ENCODE data around the gene RDH13.
"Not testable (repeated sequence)": the region's sequence is repeated elsewhere in the genome, so short reads cannot be mapped to it uniquely, and the experiment has no call there.

The RDH13 gene

DNA sequence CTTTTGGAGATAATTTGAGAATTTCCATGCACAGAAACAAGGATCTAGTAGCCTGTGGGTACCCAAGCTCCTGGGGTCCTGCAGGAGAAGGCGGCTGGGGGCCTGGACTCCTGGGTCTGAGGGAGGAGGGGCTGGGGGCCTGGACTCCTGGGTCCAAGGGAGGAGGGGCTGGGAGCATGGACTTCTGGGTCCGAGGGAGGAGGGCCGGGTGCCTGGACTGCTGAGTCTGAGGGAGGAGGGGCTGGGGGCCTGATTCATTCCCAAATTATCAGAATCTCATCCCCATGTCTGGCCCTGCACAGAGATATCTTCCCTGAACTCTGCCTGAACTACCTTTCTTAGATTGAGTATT is 520 bp upstream of the RDH13 start:
- DNase-seq (ENCODE audit: extremely low read depth, low read depth): no peak
- no peak for TF ChIP-seq CTCF (IDR thresholded peaks at IDR 0.05; ENCODE audit: low read depth, low read length, missing control alignments)
- no peak overlapping the region; the same call in 1 of the 2 replicates for H3K4me3 ChIP-seq (replicated peaks; ENCODE audit: low read depth, low read length)

DNA sequence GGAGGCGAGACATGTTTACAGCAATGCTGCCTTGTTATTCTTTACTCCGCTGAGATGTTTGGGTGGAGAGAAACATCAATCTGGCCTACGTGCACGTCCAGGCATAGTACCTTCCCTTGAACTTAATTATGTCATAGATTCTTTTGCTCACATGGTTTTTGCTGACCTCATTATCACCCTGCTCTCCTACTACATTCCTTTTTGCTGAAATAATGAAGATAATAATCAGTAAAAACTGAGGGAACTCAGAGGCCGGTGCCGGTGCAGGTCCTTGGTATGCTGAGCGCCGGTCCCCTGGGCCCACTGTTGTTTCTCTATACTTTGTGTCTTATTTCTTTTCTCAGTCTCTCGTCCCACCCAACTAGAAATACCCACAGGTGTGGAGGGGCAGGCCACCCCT is 2.7 kb downstream of the RDH13 start:
- not testable (repeated sequence) for DNase-seq (ENCODE audit: extremely low read depth, low read depth); H3K4me3 ChIP-seq (replicated peaks; ENCODE audit: low read depth, low read length)

DNA sequence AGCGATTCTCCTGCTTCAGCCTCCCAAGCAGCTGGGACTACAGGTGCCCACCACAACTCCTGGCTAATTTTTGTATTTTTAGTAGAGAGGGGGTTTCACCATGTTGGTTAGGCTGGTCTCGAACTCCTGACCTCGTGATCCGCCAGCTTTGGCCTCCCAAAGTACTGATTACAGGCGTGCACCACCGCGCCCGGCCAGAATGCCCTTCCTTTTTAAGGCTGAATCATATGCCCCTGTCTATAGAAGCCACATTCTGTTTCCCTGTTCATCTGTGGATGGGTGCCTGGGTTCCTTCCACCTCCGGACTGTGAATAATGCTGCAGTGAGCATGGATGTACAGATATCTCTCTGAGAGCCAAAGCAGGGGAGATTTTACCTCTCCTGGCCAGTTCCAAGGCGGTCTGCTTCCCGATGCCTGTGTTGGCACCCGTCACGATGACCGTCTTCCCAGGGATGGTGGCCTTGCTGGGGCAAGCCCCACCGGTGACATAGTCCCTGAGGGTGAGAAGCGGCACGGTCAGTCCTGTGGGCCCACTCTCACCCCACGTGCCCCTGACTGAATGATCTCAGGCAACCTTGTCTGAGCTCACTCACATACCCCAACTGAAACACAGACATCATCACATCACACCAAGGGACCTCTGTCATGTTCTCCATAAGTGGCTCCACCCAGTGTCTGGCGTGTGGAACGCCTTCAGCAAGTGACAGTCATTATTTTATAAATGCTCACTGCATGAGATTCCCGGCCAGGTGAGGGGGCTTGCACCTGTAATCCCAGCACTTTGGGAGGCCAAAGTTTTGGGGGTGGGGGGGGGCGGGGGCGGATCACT is 4.0 kb downstream of the RDH13 start:
- DNase-seq (ENCODE audit: extremely low read depth, low read depth): no peak
- TF ChIP-seq CTCF (IDR thresholded peaks at IDR 0.05; ENCODE audit: low read depth, low read length, missing control alignments): no peak
- no peak overlapping the region for H3K4me3 ChIP-seq (replicated peaks; ENCODE audit: low read depth, low read length)

DNA sequence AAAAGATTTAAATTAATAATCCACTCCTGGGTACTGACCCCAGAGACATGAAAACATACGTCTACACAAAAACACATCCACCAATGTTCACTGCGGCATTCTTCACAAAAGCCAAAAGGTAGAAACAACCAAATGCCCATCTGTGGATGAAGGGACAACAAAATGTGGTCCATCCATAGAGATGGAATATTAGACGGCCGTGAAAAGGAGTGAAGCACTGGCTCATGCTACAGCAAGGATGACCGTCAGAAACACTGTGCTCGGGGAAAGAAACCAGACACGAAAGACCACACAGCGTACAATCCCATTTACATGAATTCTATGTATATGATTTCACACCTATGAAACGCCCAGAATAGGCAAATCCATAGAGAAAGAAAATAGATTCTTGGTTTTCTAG is 6.1 kb downstream of the RDH13 start:
- TF ChIP-seq CTCF (IDR thresholded peaks at IDR 0.05; ENCODE audit: low read depth, low read length, missing control alignments): no peak
- no peak overlapping the region for H3K4me3 ChIP-seq (replicated peaks; ENCODE audit: low read depth, low read length)
- no peak for DNase-seq (ENCODE audit: extremely low read depth, low read depth)

GRCh38 chr19:55053735-55054134 is 9.2 kb downstream of the RDH13 start:
- DNase-seq (ENCODE audit: extremely low read depth, low read depth): no peak
- H3K4me3 ChIP-seq (replicated peaks; ENCODE audit: low read depth, low read length): no peak overlapping the region
- TF ChIP-seq CTCF (IDR thresholded peaks at IDR 0.05; ENCODE audit: low read depth, low read length, missing control alignments): no peak

- H3K4me3 ChIP-seq (replicated peaks; ENCODE audit: low read depth, low read length): no peak overlapping the region
- no peak for DNase-seq (ENCODE audit: extremely low read depth, low read depth)
- TF ChIP-seq CTCF (IDR thresholded peaks at IDR 0.05; ENCODE audit: low read depth, low read length, missing control alignments): no peak
Measured at GRCh38 chr19:55050749-55051532, 12.0 kb downstream of the RDH13 start.

- H3K4me3 ChIP-seq (replicated peaks; ENCODE audit: low read depth, low read length): no peak overlapping the region
- no peak for TF ChIP-seq CTCF (IDR thresholded peaks at IDR 0.05; ENCODE audit: low read depth, low read length, missing control alignments)
- no peak for DNase-seq (ENCODE audit: extremely low read depth, low read depth)
Measured at GRCh38 chr19:55048446-55048845, 14.5 kb downstream of the RDH13 start.
